Loucy (cell line): ENCODE measurements around the gene NEDD4L.

ENCODE experiments used
- EZH2phosphoT487 ChIP-seq: fragments of 200-600 bp; IDR thresholded peaks from 2 replicates; pipeline ENCODE4 v1.6.1; 2018; ENCODE audit warnings: antibody characterized with exemption, mild to moderate bottlenecking, moderate library complexity, borderline replicate concordance
- TF ChIP-seq, protein P1 (sequence below): fragments of 200-600 bp; sonication (generic); conservative IDR thresholded peaks from 2 replicates; pipeline ENCODE4 v1.5.1; 2014; ENCODE audit warnings: mild to moderate bottlenecking, antibody characterized with exemption, low read length

DNA sequence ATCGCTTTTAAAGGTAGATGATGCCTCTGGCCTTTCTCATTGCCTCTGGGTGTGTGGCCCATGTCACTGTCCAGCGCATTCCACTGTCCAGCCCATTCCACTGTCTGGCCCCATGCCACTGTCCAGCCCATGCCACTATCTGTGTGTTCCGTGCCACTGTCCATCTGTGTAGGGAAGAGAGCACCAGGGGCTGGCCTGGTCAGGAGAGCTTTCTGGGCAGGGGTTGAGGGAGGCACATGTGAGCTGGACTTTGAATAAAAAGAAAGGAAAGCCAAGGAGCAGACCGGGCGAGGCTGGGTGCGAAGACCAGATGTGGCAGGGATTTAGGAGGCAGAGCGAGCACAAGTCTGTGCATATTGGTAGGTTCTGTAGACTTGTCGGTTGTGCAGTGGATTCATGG is 236.2 kb downstream of the NEDD4L start:
- TF ChIP-seq, protein P1, sequence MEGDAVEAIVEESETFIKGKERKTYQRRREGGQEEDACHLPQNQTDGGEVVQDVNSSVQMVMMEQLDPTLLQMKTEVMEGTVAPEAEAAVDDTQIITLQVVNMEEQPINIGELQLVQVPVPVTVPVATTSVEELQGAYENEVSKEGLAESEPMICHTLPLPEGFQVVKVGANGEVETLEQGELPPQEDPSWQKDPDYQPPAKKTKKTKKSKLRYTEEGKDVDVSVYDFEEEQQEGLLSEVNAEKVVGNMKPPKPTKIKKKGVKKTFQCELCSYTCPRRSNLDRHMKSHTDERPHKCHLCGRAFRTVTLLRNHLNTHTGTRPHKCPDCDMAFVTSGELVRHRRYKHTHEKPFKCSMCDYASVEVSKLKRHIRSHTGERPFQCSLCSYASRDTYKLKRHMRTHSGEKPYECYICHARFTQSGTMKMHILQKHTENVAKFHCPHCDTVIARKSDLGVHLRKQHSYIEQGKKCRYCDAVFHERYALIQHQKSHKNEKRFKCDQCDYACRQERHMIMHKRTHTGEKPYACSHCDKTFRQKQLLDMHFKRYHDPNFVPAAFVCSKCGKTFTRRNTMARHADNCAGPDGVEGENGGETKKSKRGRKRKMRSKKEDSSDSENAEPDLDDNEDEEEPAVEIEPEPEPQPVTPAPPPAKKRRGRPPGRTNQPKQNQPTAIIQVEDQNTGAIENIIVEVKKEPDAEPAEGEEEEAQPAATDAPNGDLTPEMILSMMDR: no peak
- no peak for TF ChIP-seq EZH2phosphoT487
